Measurements from ENCODE around the gene RICTOR. TPM values are rescaled to one million over a fixed set of nuclear protein-coding genes. Genes with fewer than 3 reads are reported as not detected.

Gene RICTOR
- total and polyA plus RNA-seq, 9 of the 15 experiments (the other 6 are each of a cell fraction or from before 2014, with no cell fraction given): 13.9 to 46.6 (median 22.6) TPM

DNA sequence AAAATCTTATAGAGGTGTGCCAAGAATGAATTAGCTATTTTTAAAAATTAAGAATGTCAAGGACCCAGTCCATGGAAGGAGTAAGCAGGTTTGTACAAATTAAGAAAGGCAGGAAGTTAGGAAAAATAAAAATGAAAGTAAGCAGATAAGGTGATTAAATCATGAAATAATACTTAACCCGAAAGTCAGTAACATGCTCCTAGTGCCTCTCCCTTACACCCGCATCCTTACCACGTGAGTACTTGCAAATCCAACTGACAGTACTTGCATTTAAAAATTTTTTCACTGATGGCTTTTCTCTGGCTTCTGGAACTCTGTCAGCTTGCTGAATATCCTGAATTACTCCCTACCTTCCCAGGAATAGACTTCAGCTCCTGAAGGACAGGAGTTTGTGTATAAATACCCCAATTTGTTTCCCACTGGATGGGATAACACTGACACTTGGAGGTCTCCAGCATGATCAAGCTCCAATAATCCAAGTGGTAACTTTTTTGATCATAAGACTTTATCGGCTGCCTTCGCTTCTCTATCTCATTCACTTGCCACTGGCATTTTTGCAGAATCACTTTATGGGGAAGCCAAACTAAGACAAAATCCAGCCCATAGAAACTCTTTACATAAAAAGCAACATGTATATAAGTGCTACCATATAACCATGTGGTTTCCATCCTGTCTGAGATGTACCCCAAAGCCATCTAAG, 41.6 kb upstream of the RICTOR start (continued):
- no peak for TF ChIP-seq POU5F1 (IDR thresholded peaks at IDR 0.05; ENCODE audit: borderline replicate concordance, low read depth, low read length, partially characterized antibody)
- TF ChIP-seq SRF (CRISPR knock-in tag; IDR thresholded peaks at IDR 0.05): no peak
- no peak for TF ChIP-seq HEY1 (CRISPR knock-in tag; IDR thresholded peaks at IDR 0.05; ENCODE audit: borderline replicate concordance)
- TF ChIP-seq ZNF586 (CRISPR knock-in tag; conservative IDR thresholded peaks at IDR 0.05): no peak
- TF ChIP-seq, protein P1, sequence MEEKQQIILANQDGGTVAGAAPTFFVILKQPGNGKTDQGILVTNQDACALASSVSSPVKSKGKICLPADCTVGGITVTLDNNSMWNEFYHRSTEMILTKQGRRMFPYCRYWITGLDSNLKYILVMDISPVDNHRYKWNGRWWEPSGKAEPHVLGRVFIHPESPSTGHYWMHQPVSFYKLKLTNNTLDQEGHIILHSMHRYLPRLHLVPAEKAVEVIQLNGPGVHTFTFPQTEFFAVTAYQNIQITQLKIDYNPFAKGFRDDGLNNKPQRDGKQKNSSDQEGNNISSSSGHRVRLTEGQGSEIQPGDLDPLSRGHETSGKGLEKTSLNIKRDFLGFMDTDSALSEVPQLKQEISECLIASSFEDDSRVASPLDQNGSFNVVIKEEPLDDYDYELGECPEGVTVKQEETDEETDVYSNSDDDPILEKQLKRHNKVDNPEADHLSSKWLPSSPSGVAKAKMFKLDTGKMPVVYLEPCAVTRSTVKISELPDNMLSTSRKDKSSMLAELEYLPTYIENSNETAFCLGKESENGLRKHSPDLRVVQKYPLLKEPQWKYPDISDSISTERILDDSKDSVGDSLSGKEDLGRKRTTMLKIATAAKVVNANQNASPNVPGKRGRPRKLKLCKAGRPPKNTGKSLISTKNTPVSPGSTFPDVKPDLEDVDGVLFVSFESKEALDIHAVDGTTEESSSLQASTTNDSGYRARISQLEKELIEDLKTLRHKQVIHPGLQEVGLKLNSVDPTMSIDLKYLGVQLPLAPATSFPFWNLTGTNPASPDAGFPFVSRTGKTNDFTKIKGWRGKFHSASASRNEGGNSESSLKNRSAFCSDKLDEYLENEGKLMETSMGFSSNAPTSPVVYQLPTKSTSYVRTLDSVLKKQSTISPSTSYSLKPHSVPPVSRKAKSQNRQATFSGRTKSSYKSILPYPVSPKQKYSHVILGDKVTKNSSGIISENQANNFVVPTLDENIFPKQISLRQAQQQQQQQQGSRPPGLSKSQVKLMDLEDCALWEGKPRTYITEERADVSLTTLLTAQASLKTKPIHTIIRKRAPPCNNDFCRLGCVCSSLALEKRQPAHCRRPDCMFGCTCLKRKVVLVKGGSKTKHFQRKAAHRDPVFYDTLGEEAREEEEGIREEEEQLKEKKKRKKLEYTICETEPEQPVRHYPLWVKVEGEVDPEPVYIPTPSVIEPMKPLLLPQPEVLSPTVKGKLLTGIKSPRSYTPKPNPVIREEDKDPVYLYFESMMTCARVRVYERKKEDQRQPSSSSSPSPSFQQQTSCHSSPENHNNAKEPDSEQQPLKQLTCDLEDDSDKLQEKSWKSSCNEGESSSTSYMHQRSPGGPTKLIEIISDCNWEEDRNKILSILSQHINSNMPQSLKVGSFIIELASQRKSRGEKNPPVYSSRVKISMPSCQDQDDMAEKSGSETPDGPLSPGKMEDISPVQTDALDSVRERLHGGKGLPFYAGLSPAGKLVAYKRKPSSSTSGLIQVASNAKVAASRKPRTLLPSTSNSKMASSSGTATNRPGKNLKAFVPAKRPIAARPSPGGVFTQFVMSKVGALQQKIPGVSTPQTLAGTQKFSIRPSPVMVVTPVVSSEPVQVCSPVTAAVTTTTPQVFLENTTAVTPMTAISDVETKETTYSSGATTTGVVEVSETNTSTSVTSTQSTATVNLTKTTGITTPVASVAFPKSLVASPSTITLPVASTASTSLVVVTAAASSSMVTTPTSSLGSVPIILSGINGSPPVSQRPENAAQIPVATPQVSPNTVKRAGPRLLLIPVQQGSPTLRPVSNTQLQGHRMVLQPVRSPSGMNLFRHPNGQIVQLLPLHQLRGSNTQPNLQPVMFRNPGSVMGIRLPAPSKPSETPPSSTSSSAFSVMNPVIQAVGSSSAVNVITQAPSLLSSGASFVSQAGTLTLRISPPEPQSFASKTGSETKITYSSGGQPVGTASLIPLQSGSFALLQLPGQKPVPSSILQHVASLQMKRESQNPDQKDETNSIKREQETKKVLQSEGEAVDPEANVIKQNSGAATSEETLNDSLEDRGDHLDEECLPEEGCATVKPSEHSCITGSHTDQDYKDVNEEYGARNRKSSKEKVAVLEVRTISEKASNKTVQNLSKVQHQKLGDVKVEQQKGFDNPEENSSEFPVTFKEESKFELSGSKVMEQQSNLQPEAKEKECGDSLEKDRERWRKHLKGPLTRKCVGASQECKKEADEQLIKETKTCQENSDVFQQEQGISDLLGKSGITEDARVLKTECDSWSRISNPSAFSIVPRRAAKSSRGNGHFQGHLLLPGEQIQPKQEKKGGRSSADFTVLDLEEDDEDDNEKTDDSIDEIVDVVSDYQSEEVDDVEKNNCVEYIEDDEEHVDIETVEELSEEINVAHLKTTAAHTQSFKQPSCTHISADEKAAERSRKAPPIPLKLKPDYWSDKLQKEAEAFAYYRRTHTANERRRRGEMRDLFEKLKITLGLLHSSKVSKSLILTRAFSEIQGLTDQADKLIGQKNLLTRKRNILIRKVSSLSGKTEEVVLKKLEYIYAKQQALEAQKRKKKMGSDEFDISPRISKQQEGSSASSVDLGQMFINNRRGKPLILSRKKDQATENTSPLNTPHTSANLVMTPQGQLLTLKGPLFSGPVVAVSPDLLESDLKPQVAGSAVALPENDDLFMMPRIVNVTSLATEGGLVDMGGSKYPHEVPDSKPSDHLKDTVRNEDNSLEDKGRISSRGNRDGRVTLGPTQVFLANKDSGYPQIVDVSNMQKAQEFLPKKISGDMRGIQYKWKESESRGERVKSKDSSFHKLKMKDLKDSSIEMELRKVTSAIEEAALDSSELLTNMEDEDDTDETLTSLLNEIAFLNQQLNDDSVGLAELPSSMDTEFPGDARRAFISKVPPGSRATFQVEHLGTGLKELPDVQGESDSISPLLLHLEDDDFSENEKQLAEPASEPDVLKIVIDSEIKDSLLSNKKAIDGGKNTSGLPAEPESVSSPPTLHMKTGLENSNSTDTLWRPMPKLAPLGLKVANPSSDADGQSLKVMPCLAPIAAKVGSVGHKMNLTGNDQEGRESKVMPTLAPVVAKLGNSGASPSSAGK (IDR thresholded peaks at IDR 0.05): 0 out of 2 replicates have a peak, but pooled peaks have one; percentile 13
- TF ChIP-seq RBFOX2 (IDR thresholded peaks at IDR 0.05; ENCODE audit: low read depth, low read length): no peak
- no peak for TF ChIP-seq ZNF282 (CRISPR knock-in tag; IDR thresholded peaks at IDR 0.05)
- TF ChIP-seq ID3 (CRISPR knock-in tag; IDR thresholded peaks at IDR 0.05): no peak
- TF ChIP-seq ID3 (tag; IDR thresholded peaks at IDR 0.05): no peak
- no peak for TF ChIP-seq PCBP1 (IDR thresholded peaks at IDR 0.05; ENCODE audit: low read depth, low read length, poor library complexity, severe bottlenecking)
- no peak for TF ChIP-seq ATF1 (CRISPR knock-in tag; IDR thresholded peaks at IDR 0.05)
- TF ChIP-seq ATF1 (tag; IDR thresholded peaks at IDR 0.05): 0 out of 2 replicates have a peak, but pooled peaks have one; percentile 6
- TF ChIP-seq PYGO2 (tag; IDR thresholded peaks at IDR 0.05): no peak
- 0 out of 2 replicates have a peak, but pooled peaks have one; percentile 12 for TF ChIP-seq FOXM1 (IDR thresholded peaks at IDR 0.05; ENCODE audit: low read depth)
- TF ChIP-seq FOXM1 (CRISPR knock-in tag; IDR thresholded peaks at IDR 0.05; ENCODE audit: low read depth): no peak
- no peak for TF ChIP-seq ZNF766 (CRISPR knock-in tag; conservative IDR thresholded peaks at IDR 0.05)
- TF ChIP-seq CCNT2 (IDR thresholded peaks at IDR 0.05; ENCODE audit: borderline replicate concordance, extremely low read depth, insufficient read length, low read depth, low read length): no peak
